KMS-11 (cell line): ENCODE data around the gene CCDC91.
"Not testable (repeated sequence)": the region's sequence is repeated elsewhere in the genome, so short reads cannot be mapped to it uniquely, and the experiment has no call there.

Source experiments
- H2AFZ ChIP-seq: fragments of 200-600 bp; sonication (generic); 2 replicates; pipeline ENCODE4 v1.6.1; 2016; ENCODE audit warnings: antibody characterized with exemption, mixed run types, low read depth
- H3K27ac ChIP-seq: fragments of 200-600 bp; sonication (generic); 2 replicates; pipeline ENCODE4 v1.6.1; 2016; ENCODE audit warnings: mild to moderate bottlenecking, mixed run types
- H3K27me3 ChIP-seq: fragments of 200-600 bp; sonication (generic); 2 replicates; pipeline ENCODE4 v1.6.1; 2017; ENCODE audit warnings: mild to moderate bottlenecking, low read depth, mixed run types, moderate library complexity; ENCODE audit not compliant: insufficient read depth
- H3K36me3 ChIP-seq: fragments of 200-600 bp; sonication (generic); 2 replicates; pipeline ENCODE4 v1.6.1; 2017; ENCODE audit warnings: mild to moderate bottlenecking, mixed run types; ENCODE audit not compliant: insufficient read depth
- H3K4me1 ChIP-seq: fragments of 200-600 bp; sonication (generic); 2 replicates; pipeline ENCODE4 v1.6.1; 2016; ENCODE audit warnings: mild to moderate bottlenecking, low read depth, mixed run types; ENCODE audit not compliant: poor library complexity, severe bottlenecking
- H3K4me2 ChIP-seq: fragments of 200-600 bp; sonication (generic); 2 replicates; pipeline ENCODE4 v1.7.0; 2016; ENCODE audit warnings: mild to moderate bottlenecking, mixed run types
- H3K4me3 ChIP-seq: fragments of 200-600 bp; sonication (generic); IDR thresholded peaks from 2 replicates; pipeline ENCODE4 v1.6.1; 2017; ENCODE audit warnings: low read depth, low read length, mixed read lengths; ENCODE audit not compliant: insufficient read depth
- H3K79me2 ChIP-seq: fragments of 200-600 bp; sonication (generic); 2 replicates; pipeline ENCODE4 v1.6.1; 2016; ENCODE audit warnings: low read depth, mixed run types; ENCODE audit not compliant: insufficient read depth
- H3K9ac ChIP-seq: fragments of 200-600 bp; sonication (generic); 2 replicates; pipeline ENCODE4 v1.6.1; 2016; ENCODE audit warnings: mild to moderate bottlenecking, mixed run types
- H4K20me1 ChIP-seq: fragments of 200-600 bp; sonication (generic); 2 replicates; pipeline ENCODE4 v1.6.1; 2016; ENCODE audit warnings: mild to moderate bottlenecking, mixed run types; ENCODE audit not compliant: insufficient read depth
- CTCF ChIP-seq: fragments of 200-600 bp; sonication (generic); conservative IDR thresholded peaks from 2 replicates; pipeline ENCODE4 v1.6.1; 2017; ENCODE audit warnings: low read depth, mild to moderate bottlenecking, antibody characterized with exemption, low read length, moderate library complexity, mixed read lengths

Gene CCDC91

GRCh38 chr12:28265435-28266042 is 75.3 kb downstream of the CCDC91 start:
- Histone ChIP-seq H3K36me3 (no peaks in the 10 kb centered on the region), H3K79me2 (0 out of 2 replicates have a peak, but pooled peaks cover 2% of the 10 kb centered on the region), H3K27ac (no peak overlapping the region), H3K4me2 (no peak overlapping the region), H4K20me1 (no peaks in the 10 kb centered on the region), H3K27me3 (no peaks in the 10 kb centered on the region), H3K9ac (no peak overlapping the region), H3K4me3 (no peak overlapping the region), H2AFZ (no peak overlapping the region), H3K4me1 (no peaks in the 10 kb centered on the region)
- TF ChIP-seq CTCF: no peak

GRCh38 chr12:28267920-28268607 is 77.8 kb downstream of the CCDC91 start:
- H3K4me2 ChIP-seq, H4K20me1 ChIP-seq, H3K4me3 ChIP-seq, H3K9ac ChIP-seq, H3K36me3 ChIP-seq, H3K79me2 ChIP-seq, H3K27ac ChIP-seq, H3K4me1 ChIP-seq, H2AFZ ChIP-seq, H3K27me3 ChIP-seq: not testable (repeated sequence)

GRCh38 chr12:28268608-28269229 is 78.5 kb downstream of the CCDC91 start:
- Histone ChIP-seq H4K20me1 (no peaks in the 10 kb centered on the region), H3K27ac (no peak overlapping the region), H3K4me2 (no peak overlapping the region), H3K9ac (no peak overlapping the region), H3K4me3 (no peak overlapping the region), H3K4me1 (no peaks in the 10 kb centered on the region), H2AFZ (no peak overlapping the region), H3K36me3 (no peaks in the 10 kb centered on the region), H3K79me2 (0 out of 2 replicates have a peak, but pooled peaks cover 4% of the 10 kb centered on the region), H3K27me3 (no peaks in the 10 kb centered on the region)
- TF ChIP-seq CTCF: no peak

- Histone ChIP-seq H2AFZ (no peak overlapping the region), H3K27me3 (no peaks in the 10 kb centered on the region), H3K4me3 (no peak overlapping the region), H4K20me1 (no peaks in the 10 kb centered on the region), H3K9ac (no peak overlapping the region), H3K27ac (no peak overlapping the region), H3K4me2 (no peak overlapping the region), H3K36me3 (no peaks in the 10 kb centered on the region), H3K4me1 (no peaks in the 10 kb centered on the region), H3K79me2 (0 out of 2 replicates have a peak, but pooled peaks cover 4% of the 10 kb centered on the region)
- no peak for TF ChIP-seq CTCF
Measured at GRCh38 chr12:28269851-28270250, 79.6 kb downstream of the CCDC91 start.
